Testis (tissue), 2 donors: ENCODE measurements around the gene PAK1.

Source experiments
- CTCF ChIP-seq, 3 experiments: fragments of 450-650 bp in 2 of 3; fragments of 200-600 bp in 1 of 3; sonication (generic) in 1 of 3; IDR thresholded peaks; one replicate each; pipeline ENCODE4 v1.5.1; 2016 to 2019; ENCODE audit warnings: antibody characterized with exemption in 3 of 3, mild to moderate bottlenecking in 2 of 3, moderate library complexity in 1 of 3
- POLR2A ChIP-seq: fragments of 450-650 bp; IDR thresholded peaks from one replicate; pipeline ENCODE4 v1.6.1; 2017; ENCODE audit warnings: antibody characterized with exemption, mild to moderate bottlenecking, moderate library complexity

- TF ChIP-seq CTCF (IDR thresholded peaks at IDR 0.05): no peak
- no peak for TF ChIP-seq POLR2A
These were observed 37.9 kb downstream of the PAK1 start for GRCh38 chr11:77435972-77436371.
